Measurements from ENCODE around the gene MBOAT1. TPM values are rescaled to one million over a fixed set of nuclear protein-coding genes. Genes with fewer than 3 reads are reported as not detected.
"Not testable (repeated sequence)": the region's sequence is repeated elsewhere in the genome, so short reads cannot be mapped to it uniquely, and the experiment has no call there.

MBOAT1 gene
- total and polyA plus RNA-seq, 9 donors: 8.5 to 30.2 (median 12.7) TPM

- no peak for DNase-seq
- no peaks in the 10 kb centered on the region for H3K4me1 ChIP-seq (ENCODE audit: insufficient read depth)
- intact Hi-C loops (cut with DNase I): no loop called here
- TF ChIP-seq EP300 (IDR thresholded peaks at IDR 0.05) (no peak), POLR2A (IDR thresholded peaks at IDR 0.05) (no peak)
- TF ChIP-seq, protein P1, sequence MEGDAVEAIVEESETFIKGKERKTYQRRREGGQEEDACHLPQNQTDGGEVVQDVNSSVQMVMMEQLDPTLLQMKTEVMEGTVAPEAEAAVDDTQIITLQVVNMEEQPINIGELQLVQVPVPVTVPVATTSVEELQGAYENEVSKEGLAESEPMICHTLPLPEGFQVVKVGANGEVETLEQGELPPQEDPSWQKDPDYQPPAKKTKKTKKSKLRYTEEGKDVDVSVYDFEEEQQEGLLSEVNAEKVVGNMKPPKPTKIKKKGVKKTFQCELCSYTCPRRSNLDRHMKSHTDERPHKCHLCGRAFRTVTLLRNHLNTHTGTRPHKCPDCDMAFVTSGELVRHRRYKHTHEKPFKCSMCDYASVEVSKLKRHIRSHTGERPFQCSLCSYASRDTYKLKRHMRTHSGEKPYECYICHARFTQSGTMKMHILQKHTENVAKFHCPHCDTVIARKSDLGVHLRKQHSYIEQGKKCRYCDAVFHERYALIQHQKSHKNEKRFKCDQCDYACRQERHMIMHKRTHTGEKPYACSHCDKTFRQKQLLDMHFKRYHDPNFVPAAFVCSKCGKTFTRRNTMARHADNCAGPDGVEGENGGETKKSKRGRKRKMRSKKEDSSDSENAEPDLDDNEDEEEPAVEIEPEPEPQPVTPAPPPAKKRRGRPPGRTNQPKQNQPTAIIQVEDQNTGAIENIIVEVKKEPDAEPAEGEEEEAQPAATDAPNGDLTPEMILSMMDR (IDR thresholded peaks at IDR 0.05): no peak
- H3K27ac ChIP-seq: no peak overlapping the region
- H3K27me3 ChIP-seq: no peaks in the 10 kb centered on the region
- 88 to 90% (median 88%) methylated on average over 3 of the region's 3 CpGs for WGBS, 3 donors
- no peaks in the 10 kb centered on the region for H3K9me3 ChIP-seq
- no peak overlapping the region for H3K4me3 ChIP-seq
- no peaks in the 10 kb centered on the region for H3K36me3 ChIP-seq
Observed at GRCh38 chr6:20180935-20181334, 31.3 kb downstream of the MBOAT1 start.

DNA sequence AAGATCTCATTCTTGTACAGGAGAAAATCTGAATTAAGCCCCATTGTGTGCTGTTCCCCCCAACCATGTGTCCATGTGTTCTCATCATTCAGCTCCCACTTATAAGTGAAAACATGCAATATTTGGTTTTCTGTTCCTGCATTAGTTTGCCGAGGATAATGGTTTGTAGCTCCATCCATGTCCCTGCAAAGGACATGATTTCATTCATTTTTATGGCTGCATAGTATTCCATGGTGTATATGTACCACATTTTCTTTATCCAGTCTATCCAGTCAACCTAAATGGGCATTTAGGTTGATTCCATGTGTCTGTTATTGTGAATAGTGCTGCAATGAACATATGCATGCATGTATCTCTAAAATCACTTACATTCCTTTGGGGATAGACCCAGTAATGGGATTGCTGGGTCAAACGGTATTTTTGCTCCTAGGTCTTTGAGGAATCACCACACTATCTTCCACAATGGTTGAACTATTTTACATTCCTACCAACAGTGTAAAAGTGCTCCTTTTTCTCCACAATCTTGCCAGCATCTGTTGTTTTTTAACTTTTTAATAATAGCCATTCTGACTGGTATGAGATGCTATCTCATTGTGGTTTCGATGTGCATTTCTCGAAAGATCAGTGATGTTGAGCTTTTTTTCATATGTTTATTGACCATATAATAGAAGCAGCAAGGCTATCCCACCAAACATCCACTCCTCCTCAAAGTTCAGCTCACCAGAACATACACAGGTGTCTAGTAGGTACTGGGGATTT lies 32.8 kb downstream of the MBOAT1 start:
- DNase-seq; intact Hi-C loops (cut with DNase I); H3K27ac ChIP-seq; H3K36me3 ChIP-seq; H3K4me3 ChIP-seq; H3K9me3 ChIP-seq; H3K27me3 ChIP-seq; H3K4me1 ChIP-seq (ENCODE audit: insufficient read depth): not testable (repeated sequence)
- 91 to 98% (median 94%) methylated on average over 4 of the region's 4 CpGs for WGBS, 3 donors

DNA sequence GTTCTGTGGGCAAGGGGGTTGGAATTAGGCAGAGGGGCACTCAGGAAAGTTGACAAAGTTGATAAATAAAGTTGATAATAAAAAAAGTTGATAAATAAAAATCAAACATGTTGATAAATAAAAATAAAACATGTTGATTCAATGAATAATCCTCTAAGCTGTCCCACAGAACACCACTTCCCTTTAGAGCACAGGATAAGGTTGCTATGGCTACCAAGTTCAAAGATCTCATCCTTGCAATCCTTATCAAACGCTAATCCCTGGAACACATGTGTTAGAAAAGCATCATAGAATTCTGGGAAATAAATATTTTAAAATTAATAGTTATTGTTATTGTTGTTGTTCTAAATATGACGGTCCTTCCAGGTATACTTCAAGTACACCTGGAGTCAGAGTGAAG lies 33.9 kb downstream of the MBOAT1 start:
- H3K4me3 ChIP-seq: no peak overlapping the region
- H3K27ac ChIP-seq: no peak overlapping the region
- intact Hi-C loops (cut with DNase I): no loop called here
- TF ChIP-seq, protein P1 (IDR thresholded peaks at IDR 0.05): no peak
- TF ChIP-seq EP300 (IDR thresholded peaks at IDR 0.05): no peak
- TF ChIP-seq POLR2A (IDR thresholded peaks at IDR 0.05): no peak
- H3K4me1 ChIP-seq (ENCODE audit: insufficient read depth): no peaks in the 10 kb centered on the region
- no peaks in the 10 kb centered on the region for H3K9me3 ChIP-seq
- DNase-seq: no peak
- WGBS, 3 donors: 66 to 74% (median 72%) methylated on average over 2 of the region's 2 CpGs
- H3K27me3 ChIP-seq: no peaks in the 10 kb centered on the region
- no peaks in the 10 kb centered on the region for H3K36me3 ChIP-seq

DNA sequence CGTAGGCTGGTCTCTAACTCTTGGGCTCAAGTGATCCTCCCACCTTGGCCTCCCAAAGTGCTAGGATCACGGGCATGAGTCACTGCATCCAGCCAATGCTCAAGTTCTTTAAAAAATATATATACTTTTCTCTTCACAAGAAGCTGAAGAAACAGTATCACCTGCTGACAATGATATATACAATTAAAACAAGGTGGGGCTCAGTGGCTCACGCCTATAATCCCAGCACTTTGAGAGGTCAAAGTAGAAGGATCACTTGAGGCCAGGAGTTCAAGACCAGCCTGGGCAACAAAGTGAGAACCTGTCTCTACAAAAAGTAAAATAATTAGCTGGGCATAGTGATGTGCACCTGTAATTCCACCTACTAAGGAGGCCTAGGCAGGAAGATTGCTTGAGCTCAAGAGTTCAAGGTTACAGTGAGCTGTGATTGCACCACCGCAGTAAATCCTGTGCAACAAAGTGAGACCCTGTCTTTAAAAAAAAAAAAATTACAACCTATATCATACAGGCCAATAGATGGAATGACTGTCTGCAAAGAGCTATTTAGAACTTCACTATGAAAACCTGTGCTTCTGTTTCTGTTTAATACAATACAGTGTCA lies 36.4 kb downstream of the MBOAT1 start:
- 91 to 95% (median 94%) methylated on average over 4 of the region's 4 CpGs for WGBS, 3 donors
- H3K27ac ChIP-seq: no peak overlapping the region
- no peak for TF ChIP-seq POLR2A (IDR thresholded peaks at IDR 0.05)
- no peak for TF ChIP-seq EP300 (IDR thresholded peaks at IDR 0.05)
- TF ChIP-seq, protein P1 (IDR thresholded peaks at IDR 0.05): no peak
- H3K9me3 ChIP-seq: no peaks in the 10 kb centered on the region
- no peaks in the 10 kb centered on the region for H3K4me1 ChIP-seq (ENCODE audit: insufficient read depth)
- no peaks in the 10 kb centered on the region for H3K36me3 ChIP-seq
- no peak overlapping the region for H3K4me3 ChIP-seq
- no peaks in the 10 kb centered on the region for H3K27me3 ChIP-seq
- no peak for DNase-seq
- intact Hi-C loops (cut with DNase I): no loop called here
